NT2/D1 (cell line): ENCODE data around the gene KCNIP1.

Experiments used
- DNase-seq: peaks from one replicate; pipeline ENCODE4 v3.0.0-alpha.2; 2011; ENCODE audit warnings: low read depth, low spot score
- H3K27me3 ChIP-seq: 2 replicates; pipeline ENCODE4 v1.6.0; 2011; ENCODE audit warnings: mild to moderate bottlenecking; ENCODE audit not compliant: insufficient read length, insufficient read depth
- H3K36me3 ChIP-seq: 2 replicates; pipeline ENCODE4 v1.6.1; 2011; ENCODE audit warnings: mild to moderate bottlenecking, low read length, mixed read lengths; ENCODE audit not compliant: insufficient read depth, insufficient read length
- H3K4me1 ChIP-seq: 2 replicates; pipeline ENCODE4 v1.5.1; 2011; ENCODE audit not compliant: insufficient read depth, insufficient read length
- H3K4me3 ChIP-seq: 2 replicates; pipeline ENCODE4 v1.5.1; 2011; ENCODE audit warnings: low read depth; ENCODE audit not compliant: insufficient read length
- H3K9ac ChIP-seq: 2 replicates; pipeline ENCODE4 v1.6.0; 2011; ENCODE audit warnings: low read depth; ENCODE audit not compliant: insufficient read length
- H3K9me3 ChIP-seq: 2 replicates; pipeline ENCODE4 v1.5.1; 2011; ENCODE audit warnings: mild to moderate bottlenecking, low read length; ENCODE audit not compliant: insufficient read depth
- SUZ12 ChIP-seq: IDR thresholded peaks from 2 replicates; pipeline ENCODE4 v1.6.1; 2011; ENCODE audit not compliant: insufficient read length, insufficient read depth; ENCODE audit errors: extremely low read depth
- YY1 ChIP-seq: IDR thresholded peaks from 2 replicates; pipeline ENCODE4 v1.6.1; 2011; ENCODE audit not compliant: insufficient read length, insufficient read depth
- ZNF274 ChIP-seq: IDR thresholded peaks from 2 replicates; pipeline ENCODE4 v1.6.1; 2011; ENCODE audit warnings: mild to moderate bottlenecking, low read depth, low read length

KCNIP1 gene

GRCh38 chr5:170632985-170633234, 129.1 kb downstream of the KCNIP1 start:
- Histone ChIP-seq H3K36me3 (no peaks in the 10 kb centered on the region), H3K4me3 (peak overlapping the region; percentile 53), H3K9me3 (no peaks in the 10 kb centered on the region), H3K4me1 (peaks cover 7% of the 10 kb centered on the region), H3K27me3 (no peaks in the 10 kb centered on the region), H3K9ac (peak overlapping the region; percentile 70)
- DNase-seq = no peak
- TF ChIP-seq ZNF274 = no peak
- TF ChIP-seq YY1 = no peak
- no peak for TF ChIP-seq SUZ12

DNA sequence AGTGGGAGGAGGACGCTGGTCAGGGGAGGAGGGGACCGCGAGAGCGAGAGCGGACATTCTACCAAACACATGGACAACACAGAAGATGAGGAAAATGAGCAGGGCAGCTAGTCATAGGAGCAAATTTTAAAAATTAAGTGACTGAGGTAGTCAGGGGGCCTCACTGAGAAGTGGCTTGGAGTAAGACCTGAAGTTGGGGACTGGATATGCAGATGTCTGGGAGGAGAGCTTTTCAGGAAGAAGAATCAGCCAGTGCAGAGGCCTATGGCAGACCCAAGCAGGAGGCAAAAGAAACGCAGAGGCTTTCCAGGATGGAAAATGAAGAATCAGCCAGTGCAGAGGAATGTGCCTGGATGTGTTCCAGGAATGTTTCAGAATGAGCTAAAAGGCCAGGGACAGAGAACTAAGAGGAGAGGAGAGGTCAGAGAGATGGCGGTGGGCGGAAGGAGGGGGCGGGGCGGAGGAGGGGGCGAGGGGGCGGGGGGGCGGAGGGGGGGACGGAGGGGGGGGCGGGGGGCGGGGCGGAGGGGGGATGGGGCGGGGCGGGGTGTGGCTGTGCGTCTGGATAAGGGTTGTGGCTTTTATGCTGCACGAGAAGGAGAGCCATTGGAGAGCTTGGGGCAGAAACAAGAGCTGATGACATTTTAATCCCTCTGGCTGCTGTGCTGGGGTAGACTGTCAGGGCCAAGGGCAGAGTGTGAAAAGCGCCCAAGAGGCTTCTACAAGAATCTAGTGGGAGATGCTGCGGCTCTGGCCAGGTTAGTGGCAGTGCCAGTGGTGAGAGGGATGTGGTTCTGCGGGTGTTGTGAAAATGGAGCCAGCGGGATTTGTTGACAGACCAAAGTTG, 129.6 kb downstream of the KCNIP1 start:
- peaks cover 7% of the 10 kb centered on the region for H3K4me1 ChIP-seq
- no peaks in the 10 kb centered on the region for H3K36me3 ChIP-seq
- peak overlapping the region; percentile 53 for H3K4me3 ChIP-seq
- H3K9me3 ChIP-seq = no peaks in the 10 kb centered on the region
- TF ChIP-seq SUZ12 (no peak), YY1 (no peak), ZNF274 (no peak)
- no peak for DNase-seq
- H3K27me3 ChIP-seq = no peaks in the 10 kb centered on the region
- H3K9ac ChIP-seq = peak overlapping the region; percentile 70

GRCh38 chr5:170634256-170634990, 130.6 kb downstream of the KCNIP1 start:
- no peaks in the 10 kb centered on the region for H3K9me3 ChIP-seq
- H3K9ac ChIP-seq = peak overlapping the region; percentile 10
- DNase-seq = no peak
- no peak overlapping the region for H3K4me3 ChIP-seq
- TF ChIP-seq SUZ12 (no peak), ZNF274 (no peak), YY1 (no peak)
- no peaks in the 10 kb centered on the region for H3K36me3 ChIP-seq
- peaks cover 7% of the 10 kb centered on the region for H3K4me1 ChIP-seq
- H3K27me3 ChIP-seq = no peaks in the 10 kb centered on the region

- no peaks in the 10 kb centered on the region for H3K36me3 ChIP-seq
- TF ChIP-seq YY1 (no peak), SUZ12 (no peak), ZNF274 (no peak)
- H3K4me3 ChIP-seq = no peak overlapping the region
- no peaks in the 10 kb centered on the region for H3K9me3 ChIP-seq
- H3K27me3 ChIP-seq = peaks cover 2% of the 10 kb centered on the region
- no peak overlapping the region for H3K9ac ChIP-seq
- peaks cover 7% of the 10 kb centered on the region for H3K4me1 ChIP-seq
- no peak for DNase-seq
Observed at GRCh38 chr5:170635706-170636105, 131.9 kb downstream of the KCNIP1 start.

DNA sequence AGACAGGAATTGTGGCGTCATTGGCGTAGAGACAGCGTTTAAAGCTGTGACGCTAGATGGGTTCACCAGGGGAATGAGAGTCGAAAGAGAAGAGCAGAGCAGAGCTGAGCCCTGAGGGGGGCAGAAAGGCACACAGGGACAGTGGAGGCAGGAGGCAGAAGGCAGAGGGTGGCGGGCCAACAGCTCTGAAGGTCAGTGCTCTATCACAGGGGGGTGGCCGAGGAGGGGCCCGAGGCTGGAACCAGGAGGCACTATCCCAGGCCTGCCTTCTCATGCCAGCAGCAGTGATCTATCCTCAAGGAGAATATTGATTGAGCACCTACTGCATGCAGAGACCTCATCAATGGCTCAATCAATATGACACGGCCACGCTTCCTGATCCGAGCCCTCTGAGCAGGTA, 132.4 kb downstream of the KCNIP1 start:
- DNase-seq = no peak
- H3K9me3 ChIP-seq = no peaks in the 10 kb centered on the region
- H3K36me3 ChIP-seq = no peaks in the 10 kb centered on the region
- H3K27me3 ChIP-seq = peaks cover 2% of the 10 kb centered on the region
- no peak for TF ChIP-seq ZNF274
- H3K4me1 ChIP-seq = peaks cover 6% of the 10 kb centered on the region
- H3K9ac ChIP-seq = no peak overlapping the region
- no peak overlapping the region for H3K4me3 ChIP-seq

DNA sequence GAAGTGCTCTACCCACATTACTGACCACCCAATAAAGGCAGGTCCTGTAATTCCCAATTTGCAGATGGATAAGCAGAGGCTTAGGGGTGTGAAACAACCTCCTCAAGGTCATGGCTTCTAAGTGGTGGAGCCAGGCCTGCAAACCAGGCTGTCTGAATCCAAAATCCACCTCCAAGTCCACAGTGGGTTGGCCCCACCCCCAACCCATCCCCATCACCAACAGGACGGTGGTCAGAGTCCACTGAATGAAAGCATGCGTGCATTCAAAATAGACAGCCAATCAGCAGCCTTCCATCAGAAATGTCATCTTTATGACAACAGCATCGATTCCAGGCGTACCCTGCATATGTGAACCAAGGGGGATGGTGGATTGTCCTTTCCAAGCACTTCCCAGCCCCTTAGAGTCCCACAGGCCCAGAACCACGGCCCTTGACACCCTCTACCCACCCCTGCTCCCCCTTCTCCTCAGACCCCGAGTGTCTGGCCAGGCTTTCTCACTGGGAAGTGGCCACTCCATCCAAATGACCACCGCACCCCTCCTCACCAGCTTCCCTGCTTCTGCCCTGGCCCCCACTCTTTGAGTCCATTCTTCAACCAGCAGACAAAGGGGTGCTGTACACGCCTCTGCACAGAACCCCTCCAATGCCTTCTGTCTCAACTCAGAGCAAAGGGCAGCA, 133.1 kb downstream of the KCNIP1 start:
- Histone ChIP-seq H3K9ac (no peak overlapping the region), H3K36me3 (no peaks in the 10 kb centered on the region), H3K4me1 (peaks cover 2% of the 10 kb centered on the region), H3K4me3 (no peak overlapping the region), H3K9me3 (no peaks in the 10 kb centered on the region), H3K27me3 (peaks cover 2% of the 10 kb centered on the region)
- no peak for DNase-seq
- TF ChIP-seq SUZ12 = no peak
- TF ChIP-seq YY1 = no peak
- no peak for TF ChIP-seq ZNF274

GRCh38 chr5:170638051-170638450, 134.2 kb downstream of the KCNIP1 start:
- Histone ChIP-seq H3K9me3 (no peaks in the 10 kb centered on the region), H3K4me1 (peaks cover 2% of the 10 kb centered on the region)

More at GRCh38 chr5:170638051-170638450, 134.2 kb downstream of the KCNIP1 start:
- no peak for DNase-seq
- Histone ChIP-seq H3K27me3 (peaks cover 2% of the 10 kb centered on the region), H3K4me3 (no peak overlapping the region), H3K9ac (no peak overlapping the region), H3K36me3 (no peaks in the 10 kb centered on the region)
- TF ChIP-seq ZNF274 = no peak
- TF ChIP-seq SUZ12 = no peak
- TF ChIP-seq YY1 = no peak
